ENCODE measurements around the gene AKNA.
"Not testable (repeated sequence)": the region's sequence is repeated elsewhere in the genome, so short reads cannot be mapped to it uniquely, and the experiment has no call there.

Gene AKNA

DNA sequence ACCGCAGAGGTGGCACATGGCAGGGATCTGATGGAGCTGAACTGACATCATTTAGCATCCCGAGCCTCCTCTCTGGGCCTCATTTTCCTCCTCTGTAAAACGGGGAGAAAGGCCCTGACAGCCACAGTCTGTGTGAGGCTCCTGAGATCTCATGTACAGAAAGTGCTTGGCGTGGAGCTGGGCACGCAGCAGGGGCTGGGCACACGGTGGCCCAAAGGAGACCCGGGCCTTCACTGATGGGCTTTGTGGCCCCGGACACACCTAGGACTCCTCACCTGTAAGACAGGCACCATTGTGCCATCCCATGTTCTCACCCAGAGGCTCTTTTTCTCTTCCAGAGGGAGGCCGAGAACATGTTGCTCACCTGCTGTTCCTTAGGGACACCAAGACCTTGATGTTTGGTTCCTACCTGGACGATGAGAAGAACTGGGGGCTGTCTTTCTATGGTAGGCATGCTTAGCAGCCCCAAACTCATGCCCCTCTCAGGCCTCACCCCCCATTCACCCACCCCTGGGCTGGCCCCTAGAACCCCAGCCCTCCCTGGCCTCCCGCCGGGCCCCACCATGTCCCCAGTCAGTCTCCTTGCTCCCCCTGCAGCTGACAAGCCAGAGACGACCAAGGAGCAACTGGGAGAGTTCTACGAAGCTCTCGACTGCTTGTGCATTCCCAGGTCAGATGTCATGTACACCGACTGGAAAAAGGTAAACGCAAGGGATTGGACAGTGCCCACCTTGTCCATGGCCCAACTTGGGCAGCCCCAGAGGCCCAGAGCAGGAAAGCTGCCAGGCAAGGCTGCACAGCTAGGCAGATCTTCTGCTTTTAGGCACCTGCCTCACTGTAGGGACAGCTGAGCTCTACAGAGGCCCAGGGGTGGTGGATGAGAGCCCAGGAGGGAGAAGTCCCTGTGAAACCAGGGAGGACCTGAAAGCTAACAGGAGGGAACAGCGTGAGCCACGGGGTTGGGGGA is 56.3 kb downstream of the AKNA start:
- Histone ChIP-seq H3K4me1 (ENCODE audit: control insufficient read depth, insufficient read depth, low read length) (peaks cover 14% of the 10 kb centered on the region), H3K36me3 (ENCODE audit: control insufficient read depth, insufficient read depth, low read length, severe bottlenecking) (peaks cover 21% of the 10 kb centered on the region)
- not testable (repeated sequence) for DNase-seq (ENCODE audit: low read depth); H3K9me3 ChIP-seq (ENCODE audit: control insufficient read depth, low read length); H3K9ac ChIP-seq (ENCODE audit: low read length); H3K27me3 ChIP-seq (replicated peaks; ENCODE audit: control insufficient read depth, insufficient read depth, low read length); H3K4me3 ChIP-seq (ENCODE audit: low read length)

DNA sequence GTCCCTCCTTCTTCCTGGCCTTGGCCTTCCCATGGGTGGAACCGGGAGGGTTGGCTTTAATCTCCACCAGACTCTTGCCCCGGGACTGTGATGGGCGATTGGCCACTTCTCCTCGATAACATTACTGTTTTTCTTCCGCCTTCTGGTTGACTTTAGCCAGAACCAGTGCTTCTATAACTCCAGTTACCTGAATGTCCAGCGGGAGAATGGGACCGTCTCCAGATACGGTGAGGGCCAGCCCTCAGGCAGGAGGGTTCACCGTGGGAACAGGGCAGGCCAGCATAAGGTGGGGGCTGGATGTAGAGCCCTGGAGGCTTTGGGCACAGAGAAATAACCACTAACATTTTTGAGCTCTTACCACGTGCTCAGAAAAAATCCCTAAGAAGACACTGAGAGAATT is 57.1 kb downstream of the AKNA start:
- Histone ChIP-seq H3K4me3 (ENCODE audit: low read length) (no peak overlapping the region), H3K27me3 (replicated peaks; ENCODE audit: control insufficient read depth, insufficient read depth, low read length) (peaks cover 3% of the 10 kb centered on the region), H3K9me3 (ENCODE audit: control insufficient read depth, low read length) (no peaks in the 10 kb centered on the region), H3K4me1 (ENCODE audit: control insufficient read depth, insufficient read depth, low read length) (peaks cover 14% of the 10 kb centered on the region), H3K36me3 (ENCODE audit: control insufficient read depth, insufficient read depth, low read length, severe bottlenecking) (peaks cover 13% of the 10 kb centered on the region), H3K9ac (ENCODE audit: low read length) (no peak overlapping the region)
- no peak for DNase-seq (ENCODE audit: low read depth)

DNA sequence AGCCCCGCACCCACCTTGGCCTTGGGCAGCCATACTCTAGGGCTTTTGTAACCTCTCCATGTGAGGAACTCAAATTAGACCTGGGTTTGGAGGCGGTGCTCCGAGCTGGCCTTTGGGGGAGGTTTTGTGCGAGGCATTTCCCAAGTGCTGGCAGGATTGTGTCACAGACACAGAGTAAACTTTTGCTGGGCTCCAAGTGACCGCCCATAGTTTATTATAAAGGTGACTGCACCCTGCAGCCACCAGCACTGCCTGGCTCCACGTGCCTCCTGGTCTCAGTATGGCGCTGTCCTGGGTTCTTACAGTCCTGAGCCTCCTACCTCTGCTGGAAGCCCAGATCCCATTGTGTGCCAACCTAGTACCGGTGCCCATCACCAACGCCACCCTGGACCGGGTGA is 58.2 kb downstream of the AKNA start, which contains the start of gene ORM2:
ORM2 (plus strand) TSS at position 245 of the 398 bp plus-strand sequence; CDS start at position 281, 36 bp downstream.
- H3K9ac ChIP-seq (ENCODE audit: low read length); H3K27me3 ChIP-seq (replicated peaks; ENCODE audit: control insufficient read depth, insufficient read depth, low read length); H3K36me3 ChIP-seq (ENCODE audit: control insufficient read depth, insufficient read depth, low read length, severe bottlenecking); H3K4me3 ChIP-seq (ENCODE audit: low read length); H3K9me3 ChIP-seq (ENCODE audit: control insufficient read depth, low read length); DNase-seq (ENCODE audit: low read depth); H3K4me1 ChIP-seq (ENCODE audit: control insufficient read depth, insufficient read depth, low read length): not testable (repeated sequence)

DNA sequence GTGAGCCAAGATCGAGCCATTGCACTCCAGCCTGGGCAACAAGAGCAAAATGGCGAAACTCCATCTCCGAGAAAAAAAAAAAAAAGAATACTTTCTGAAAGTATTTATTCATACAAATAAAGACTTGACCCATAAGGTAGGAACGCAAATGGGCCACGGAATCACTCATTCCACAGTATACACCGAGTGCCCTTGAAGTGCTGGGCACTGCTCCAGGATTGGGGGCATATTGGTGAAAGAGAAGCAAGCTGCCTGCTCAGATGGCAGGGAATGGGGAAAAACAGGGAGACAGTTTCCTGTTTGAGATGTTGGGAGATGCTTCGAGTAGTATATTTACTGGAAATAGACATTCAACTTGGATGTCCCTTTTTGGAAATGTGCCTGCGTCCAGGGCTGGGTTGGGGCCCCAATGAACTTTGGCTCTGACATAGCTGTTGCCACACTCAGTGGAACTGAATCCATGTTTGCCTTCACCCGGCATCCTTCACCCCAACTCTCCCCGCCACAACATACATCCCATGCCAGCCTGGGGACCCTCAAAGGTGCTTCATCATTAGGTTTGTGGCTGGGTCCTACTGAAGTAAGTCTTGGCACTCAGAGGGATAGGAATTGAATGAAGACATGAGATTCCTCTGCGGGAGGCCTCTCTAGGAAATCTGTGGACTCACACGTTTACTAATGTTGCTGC is 58.7 kb downstream of the AKNA start:
- H3K4me1 ChIP-seq (ENCODE audit: control insufficient read depth, insufficient read depth, low read length); H3K36me3 ChIP-seq (ENCODE audit: control insufficient read depth, insufficient read depth, low read length, severe bottlenecking); H3K27me3 ChIP-seq (replicated peaks; ENCODE audit: control insufficient read depth, insufficient read depth, low read length); DNase-seq (ENCODE audit: low read depth); H3K9ac ChIP-seq (ENCODE audit: low read length); H3K4me3 ChIP-seq (ENCODE audit: low read length); H3K9me3 ChIP-seq (ENCODE audit: control insufficient read depth, low read length): not testable (repeated sequence)

DNA sequence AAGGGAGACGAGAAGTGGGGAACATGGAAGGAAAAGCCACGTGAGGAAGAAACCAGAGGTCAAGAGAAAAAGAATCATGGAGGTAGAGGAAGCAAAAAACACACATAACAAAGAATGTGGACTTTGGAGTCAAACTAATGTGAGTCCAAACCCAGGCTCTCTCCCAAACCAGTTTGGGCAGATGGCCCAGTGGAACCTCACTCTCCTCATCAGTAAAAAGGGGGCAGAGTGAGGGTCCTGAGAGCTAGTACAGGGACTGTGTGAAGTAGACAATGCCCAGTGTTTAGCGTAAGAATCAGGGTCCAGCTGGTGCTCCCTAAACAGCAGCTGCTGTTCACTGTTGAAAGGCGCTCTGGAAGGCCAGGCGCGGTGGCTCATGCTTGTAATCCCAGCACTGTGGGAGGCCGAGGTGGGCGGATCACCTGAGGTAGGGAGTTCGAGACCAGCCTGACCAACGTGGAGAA is 59.4 kb downstream of the AKNA start:
- not testable (repeated sequence) for H3K4me1 ChIP-seq (ENCODE audit: control insufficient read depth, insufficient read depth, low read length); H3K9me3 ChIP-seq (ENCODE audit: control insufficient read depth, low read length); H3K4me3 ChIP-seq (ENCODE audit: low read length); DNase-seq (ENCODE audit: low read depth); H3K27me3 ChIP-seq (replicated peaks; ENCODE audit: control insufficient read depth, insufficient read depth, low read length); H3K36me3 ChIP-seq (ENCODE audit: control insufficient read depth, insufficient read depth, low read length, severe bottlenecking); H3K9ac ChIP-seq (ENCODE audit: low read length)

DNA sequence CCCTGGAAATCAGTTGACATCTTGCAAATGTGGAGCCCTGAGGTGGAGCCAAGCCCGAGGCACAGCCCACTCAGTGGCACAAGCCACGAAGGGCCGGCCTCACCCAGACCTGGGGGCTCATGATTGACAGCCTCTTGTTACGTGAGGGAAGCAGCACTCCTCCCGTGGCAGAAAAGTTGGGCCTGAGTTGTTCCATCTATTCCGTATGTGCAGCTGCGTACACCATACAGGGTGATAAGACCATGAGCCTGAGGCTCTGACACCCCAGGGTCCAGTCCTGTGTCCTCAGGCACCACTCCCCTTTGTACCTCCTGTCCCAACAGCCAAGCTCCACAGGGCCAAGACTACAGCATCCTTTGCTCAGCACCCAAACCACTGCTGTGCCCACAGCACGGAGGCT is 60.0 kb downstream of the AKNA start:
- Histone ChIP-seq H3K9ac (ENCODE audit: low read length) (no peak overlapping the region), H3K36me3 (ENCODE audit: control insufficient read depth, insufficient read depth, low read length, severe bottlenecking) (no peaks in the 10 kb centered on the region), H3K4me3 (ENCODE audit: low read length) (no peak overlapping the region), H3K4me1 (ENCODE audit: control insufficient read depth, insufficient read depth, low read length) (peaks cover 7% of the 10 kb centered on the region), H3K27me3 (replicated peaks; ENCODE audit: control insufficient read depth, insufficient read depth, low read length) (peaks cover 7% of the 10 kb centered on the region), H3K9me3 (ENCODE audit: control insufficient read depth, low read length) (no peaks in the 10 kb centered on the region)
- DNase-seq (ENCODE audit: low read depth) = no peak

DNA sequence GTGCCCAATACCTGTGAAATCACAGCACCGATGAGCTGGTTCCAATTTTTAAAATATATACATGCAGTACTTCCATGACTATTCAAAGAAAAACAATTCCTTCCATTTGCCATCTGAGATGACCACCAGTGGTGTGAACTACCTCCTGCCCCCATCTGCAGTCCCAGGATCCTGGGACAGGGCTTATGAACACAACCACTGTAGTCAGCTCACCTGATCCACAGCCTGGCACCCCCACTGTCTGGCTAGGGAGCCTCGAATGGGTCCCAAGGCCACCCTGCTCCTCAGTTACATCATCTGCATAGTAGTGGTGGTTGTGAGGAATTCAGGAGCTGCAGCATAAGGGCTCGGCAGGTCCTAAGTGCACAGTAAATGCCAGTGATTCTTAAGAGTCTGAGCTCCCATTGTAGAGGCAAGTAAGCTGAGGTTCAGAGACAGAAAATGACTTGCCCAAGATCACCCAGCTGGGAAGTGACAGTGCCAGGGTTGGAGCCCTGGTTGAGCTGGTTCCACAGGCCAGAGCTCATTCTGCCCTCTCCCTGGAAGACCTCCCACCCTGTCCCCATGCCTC is 62.0 kb downstream of the AKNA start:
- H3K9ac ChIP-seq (ENCODE audit: low read length); DNase-seq (ENCODE audit: low read depth); H3K4me3 ChIP-seq (ENCODE audit: low read length); H3K36me3 ChIP-seq (ENCODE audit: control insufficient read depth, insufficient read depth, low read length, severe bottlenecking); H3K27me3 ChIP-seq (replicated peaks; ENCODE audit: control insufficient read depth, insufficient read depth, low read length); H3K9me3 ChIP-seq (ENCODE audit: control insufficient read depth, low read length): not testable (repeated sequence)
- peaks cover 16% of the 10 kb centered on the region for H3K4me1 ChIP-seq (ENCODE audit: control insufficient read depth, insufficient read depth, low read length)

DNA sequence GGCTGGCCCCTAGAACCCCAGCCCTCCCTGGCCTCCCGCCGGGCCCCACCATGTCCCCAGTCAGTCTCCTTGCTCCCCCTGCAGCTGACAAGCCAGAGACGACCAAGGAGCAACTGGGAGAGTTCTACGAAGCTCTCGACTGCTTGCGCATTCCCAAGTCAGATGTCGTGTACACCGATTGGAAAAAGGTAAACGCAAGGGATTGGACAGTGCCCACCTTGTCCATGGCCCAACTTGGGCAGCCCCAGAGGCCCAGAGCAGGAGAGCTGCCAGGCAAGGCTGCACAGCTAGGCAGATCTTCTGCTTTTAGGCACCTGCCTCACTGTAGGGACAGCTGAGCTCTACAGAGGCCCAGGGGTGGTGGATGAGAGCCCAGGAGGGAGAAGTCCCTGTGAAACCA is 62.8 kb downstream of the AKNA start:
- DNase-seq (ENCODE audit: low read depth); H3K36me3 ChIP-seq (ENCODE audit: control insufficient read depth, insufficient read depth, low read length, severe bottlenecking); H3K9me3 ChIP-seq (ENCODE audit: control insufficient read depth, low read length); H3K4me3 ChIP-seq (ENCODE audit: low read length); H3K9ac ChIP-seq (ENCODE audit: low read length); H3K27me3 ChIP-seq (replicated peaks; ENCODE audit: control insufficient read depth, insufficient read depth, low read length): not testable (repeated sequence)
- H3K4me1 ChIP-seq (ENCODE audit: control insufficient read depth, insufficient read depth, low read length) = peaks cover 16% of the 10 kb centered on the region

DNA sequence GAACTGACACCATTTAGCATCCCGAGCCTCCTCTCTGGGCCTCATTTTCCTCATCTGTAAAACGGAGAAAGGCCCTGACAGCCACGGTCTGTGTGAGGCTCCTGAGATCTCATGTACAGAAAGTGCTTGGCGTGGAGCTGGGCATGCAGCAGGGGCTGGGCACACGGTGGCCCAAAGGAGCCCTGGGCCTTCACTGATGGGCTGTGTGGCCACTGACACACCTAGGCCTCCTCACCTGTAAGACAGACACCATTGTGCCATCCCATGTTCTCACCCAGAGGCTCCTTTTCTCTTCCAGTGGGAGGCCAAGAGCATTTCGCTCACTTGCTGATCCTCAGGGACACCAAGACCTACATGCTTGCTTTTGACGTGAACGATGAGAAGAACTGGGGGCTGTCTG is 63.3 kb downstream of the AKNA start:
- no peak for DNase-seq (ENCODE audit: low read depth)
- Histone ChIP-seq H3K9me3 (ENCODE audit: control insufficient read depth, low read length) (no peaks in the 10 kb centered on the region), H3K4me3 (ENCODE audit: low read length) (no peak overlapping the region), H3K9ac (ENCODE audit: low read length) (no peak overlapping the region), H3K36me3 (ENCODE audit: control insufficient read depth, insufficient read depth, low read length, severe bottlenecking) (no peaks in the 10 kb centered on the region), H3K27me3 (replicated peaks; ENCODE audit: control insufficient read depth, insufficient read depth, low read length) (peaks cover 7% of the 10 kb centered on the region), H3K4me1 (ENCODE audit: control insufficient read depth, insufficient read depth, low read length) (peaks cover 16% of the 10 kb centered on the region)

DNA sequence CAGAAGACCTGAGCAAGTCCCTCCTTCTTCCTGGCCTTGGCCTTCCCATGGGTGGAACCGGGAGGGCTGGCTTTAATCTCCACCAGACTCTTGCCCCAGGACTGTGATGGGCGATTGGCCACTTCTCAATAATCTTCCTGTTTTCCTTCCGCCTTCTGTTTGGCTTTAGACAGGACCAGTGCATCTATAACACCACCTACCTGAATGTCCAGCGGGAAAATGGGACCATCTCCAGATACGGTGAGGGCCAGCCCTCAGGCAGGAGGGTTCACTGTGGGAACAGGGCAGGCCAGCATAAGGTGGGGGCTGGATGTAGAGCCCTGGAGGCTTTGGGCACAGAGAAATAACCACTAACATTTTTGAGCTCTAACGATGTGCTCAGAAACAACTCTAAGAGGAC is 63.9 kb downstream of the AKNA start:
- H3K9ac ChIP-seq (ENCODE audit: low read length); H3K27me3 ChIP-seq (replicated peaks; ENCODE audit: control insufficient read depth, insufficient read depth, low read length); H3K9me3 ChIP-seq (ENCODE audit: control insufficient read depth, low read length); H3K36me3 ChIP-seq (ENCODE audit: control insufficient read depth, insufficient read depth, low read length, severe bottlenecking); H3K4me3 ChIP-seq (ENCODE audit: low read length); DNase-seq (ENCODE audit: low read depth): not testable (repeated sequence)
- peaks cover 11% of the 10 kb centered on the region for H3K4me1 ChIP-seq (ENCODE audit: control insufficient read depth, insufficient read depth, low read length)

DNA sequence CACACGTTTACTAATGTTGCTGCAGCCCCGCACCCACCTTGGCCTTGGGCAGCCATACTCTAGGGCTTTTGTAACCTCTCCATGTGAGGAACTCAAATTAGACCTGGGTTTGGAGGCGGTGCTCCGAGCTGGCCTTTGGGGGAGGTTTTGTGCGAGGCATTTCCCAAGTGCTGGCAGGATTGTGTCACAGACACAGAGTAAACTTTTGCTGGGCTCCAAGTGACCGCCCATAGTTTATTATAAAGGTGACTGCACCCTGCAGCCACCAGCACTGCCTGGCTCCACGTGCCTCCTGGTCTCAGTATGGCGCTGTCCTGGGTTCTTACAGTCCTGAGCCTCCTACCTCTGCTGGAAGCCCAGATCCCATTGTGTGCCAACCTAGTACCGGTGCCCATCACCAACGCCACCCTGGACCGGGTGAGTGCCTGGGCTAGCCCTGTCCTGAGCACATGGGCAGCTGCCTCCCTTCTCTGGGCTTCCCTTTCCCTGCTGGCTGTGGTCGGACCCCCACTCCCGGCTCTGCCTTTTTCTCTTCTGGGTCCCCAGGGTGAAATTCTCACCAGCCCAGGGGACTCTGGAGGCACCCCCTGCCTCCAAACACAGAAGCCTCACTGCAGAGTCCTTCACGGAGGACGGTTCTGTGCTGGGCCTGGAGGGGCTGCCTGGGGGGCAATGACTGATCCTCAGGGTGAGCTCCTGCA is 64.8 kb downstream of the AKNA start, which contains the start of gene ORM1:
ORM1 (plus strand) TSS at position 268 of the 701 bp plus-strand sequence; CDS start at position 304, 36 bp downstream.
- H3K27me3 ChIP-seq (replicated peaks; ENCODE audit: control insufficient read depth, insufficient read depth, low read length); H3K4me3 ChIP-seq (ENCODE audit: low read length); H3K9me3 ChIP-seq (ENCODE audit: control insufficient read depth, low read length); H3K36me3 ChIP-seq (ENCODE audit: control insufficient read depth, insufficient read depth, low read length, severe bottlenecking); H3K9ac ChIP-seq (ENCODE audit: low read length); DNase-seq (ENCODE audit: low read depth): not testable (repeated sequence)
- H3K4me1 ChIP-seq (ENCODE audit: control insufficient read depth, insufficient read depth, low read length) = peaks cover 14% of the 10 kb centered on the region

Measured in adipocyte (in vitro differentiated cells).